ENCODE data around the gene ZBED6.
A peak's percentile ranks its signal among the peaks of the same experiment; 100 is the strongest.

The ZBED6 gene

DNA sequence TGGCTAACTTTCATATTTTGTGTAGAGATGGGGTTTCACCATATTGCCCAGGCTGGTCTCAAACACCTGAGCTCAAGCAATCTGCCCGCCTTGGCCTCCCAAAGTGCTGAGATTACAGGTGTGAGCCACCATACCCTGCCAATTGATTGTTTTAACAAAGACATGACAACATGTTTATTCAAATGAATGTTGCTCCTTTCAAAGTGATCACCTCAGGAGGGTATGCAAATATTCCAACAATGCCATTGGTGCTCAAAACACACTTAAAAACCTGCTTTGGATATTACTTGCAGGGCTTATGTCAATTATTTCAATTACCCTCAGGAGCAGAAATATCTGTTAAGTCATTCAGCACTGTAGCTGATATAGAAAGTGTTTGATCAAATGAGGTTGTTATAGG lies 22.6 kb upstream of the ZBED6 start:
- H3K9me2 ChIP-seq (replicated peaks; ENCODE audit: insufficient read depth, low read length) = no peaks in the 10 kb centered on the region
- peaks cover 36% of the 10 kb centered on the region for H3K36me3 ChIP-seq (replicated peaks; ENCODE audit: insufficient read depth, low read length)
- peaks cover 35% of the 10 kb centered on the region for H3K79me2 ChIP-seq (ENCODE audit: low read length)
- no peak overlapping the region for H3K9ac ChIP-seq (ENCODE audit: low read length)
- no peaks in the 10 kb centered on the region for H3K9me3 ChIP-seq (replicated peaks; ENCODE audit: insufficient read depth, low read length)
- no peak overlapping the region for H3K27ac ChIP-seq (ENCODE audit: low read length)
- H3K4me1 ChIP-seq (ENCODE audit: low read length) = peaks cover 7% of the 10 kb centered on the region; the same call in 1 of the 2 replicates
- TF ChIP-seq, protein P1, sequence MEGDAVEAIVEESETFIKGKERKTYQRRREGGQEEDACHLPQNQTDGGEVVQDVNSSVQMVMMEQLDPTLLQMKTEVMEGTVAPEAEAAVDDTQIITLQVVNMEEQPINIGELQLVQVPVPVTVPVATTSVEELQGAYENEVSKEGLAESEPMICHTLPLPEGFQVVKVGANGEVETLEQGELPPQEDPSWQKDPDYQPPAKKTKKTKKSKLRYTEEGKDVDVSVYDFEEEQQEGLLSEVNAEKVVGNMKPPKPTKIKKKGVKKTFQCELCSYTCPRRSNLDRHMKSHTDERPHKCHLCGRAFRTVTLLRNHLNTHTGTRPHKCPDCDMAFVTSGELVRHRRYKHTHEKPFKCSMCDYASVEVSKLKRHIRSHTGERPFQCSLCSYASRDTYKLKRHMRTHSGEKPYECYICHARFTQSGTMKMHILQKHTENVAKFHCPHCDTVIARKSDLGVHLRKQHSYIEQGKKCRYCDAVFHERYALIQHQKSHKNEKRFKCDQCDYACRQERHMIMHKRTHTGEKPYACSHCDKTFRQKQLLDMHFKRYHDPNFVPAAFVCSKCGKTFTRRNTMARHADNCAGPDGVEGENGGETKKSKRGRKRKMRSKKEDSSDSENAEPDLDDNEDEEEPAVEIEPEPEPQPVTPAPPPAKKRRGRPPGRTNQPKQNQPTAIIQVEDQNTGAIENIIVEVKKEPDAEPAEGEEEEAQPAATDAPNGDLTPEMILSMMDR (IDR thresholded peaks at IDR 0.05; ENCODE audit: low read length) = no peak
- TF ChIP-seq EZH2phosphoT487 (IDR thresholded peaks at IDR 0.05; ENCODE audit: low read length) = no peak
- TF ChIP-seq EZH2 (optimal IDR thresholded peaks at IDR 0.05; ENCODE audit: low read depth, low read length) = no peak
- H3K4me2 ChIP-seq (ENCODE audit: low read depth, low read length) = no peak overlapping the region
- no peak overlapping the region for H3K4me3 ChIP-seq (ENCODE audit: low read length)
- DNase-seq = no peak
- no peaks in the 10 kb centered on the region for H4K20me1 ChIP-seq (ENCODE audit: insufficient read depth, low read length)
- H3F3A ChIP-seq (ENCODE audit: insufficient read depth, low read length) = peaks cover 11% of the 10 kb centered on the region; the same call in 1 of the 2 replicates
- no peak overlapping the region for H2AFZ ChIP-seq (ENCODE audit: low read length)
- H3K27me3 ChIP-seq (replicated peaks; ENCODE audit: insufficient read depth, low read length) = no peaks in the 10 kb centered on the region

DNA sequence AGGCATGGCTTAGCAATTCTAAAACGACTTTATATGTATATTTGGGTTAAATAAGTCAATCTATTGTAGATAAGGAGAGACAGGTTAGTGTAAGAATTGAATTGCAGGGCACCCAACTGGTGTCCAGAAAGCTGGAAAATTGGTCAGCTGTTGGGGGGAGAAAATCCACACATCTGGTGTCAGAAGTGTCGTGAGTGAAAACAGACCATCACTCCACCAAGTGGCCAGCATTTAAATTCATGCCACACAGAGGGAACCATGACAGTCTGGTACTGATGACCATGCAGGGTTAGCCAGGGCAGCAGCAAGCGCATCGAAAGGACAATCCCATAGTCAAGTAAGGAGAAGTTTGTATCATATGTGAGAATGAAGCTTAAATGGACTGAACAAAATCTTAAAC lies 18.8 kb upstream of the ZBED6 start:
- no peaks in the 10 kb centered on the region for H4K20me1 ChIP-seq (ENCODE audit: insufficient read depth, low read length)
- no peak for TF ChIP-seq EZH2 (optimal IDR thresholded peaks at IDR 0.05; ENCODE audit: low read depth, low read length)
- no peak for TF ChIP-seq EZH2phosphoT487 (IDR thresholded peaks at IDR 0.05; ENCODE audit: low read length)
- TF ChIP-seq, protein P1 (IDR thresholded peaks at IDR 0.05; ENCODE audit: low read length) = peak; percentile 31; the same call in 1 of the 2 replicates
- no peak overlapping the region for H3K27ac ChIP-seq (ENCODE audit: low read length)
- peaks cover 14% of the 10 kb centered on the region; the same call in 1 of the 2 replicates for H3F3A ChIP-seq (ENCODE audit: insufficient read depth, low read length)
- no peaks in the 10 kb centered on the region for H3K9me2 ChIP-seq (replicated peaks; ENCODE audit: insufficient read depth, low read length)
- H3K36me3 ChIP-seq (replicated peaks; ENCODE audit: insufficient read depth, low read length) = peaks cover 29% of the 10 kb centered on the region
- DNase-seq = peak; percentile 28
- H3K9ac ChIP-seq (ENCODE audit: low read length) = no peak overlapping the region
- H3K4me3 ChIP-seq (ENCODE audit: low read length) = no peak overlapping the region
- peaks cover 3% of the 10 kb centered on the region for H3K79me2 ChIP-seq (ENCODE audit: low read length)
- H3K27me3 ChIP-seq (replicated peaks; ENCODE audit: insufficient read depth, low read length) = no peaks in the 10 kb centered on the region
- H2AFZ ChIP-seq (ENCODE audit: low read length) = no peak overlapping the region
- no peaks in the 10 kb centered on the region for H3K4me1 ChIP-seq (ENCODE audit: low read length)
- no peaks in the 10 kb centered on the region for H3K9me3 ChIP-seq (replicated peaks; ENCODE audit: insufficient read depth, low read length)
- no peak overlapping the region for H3K4me2 ChIP-seq (ENCODE audit: low read depth, low read length)

DNA sequence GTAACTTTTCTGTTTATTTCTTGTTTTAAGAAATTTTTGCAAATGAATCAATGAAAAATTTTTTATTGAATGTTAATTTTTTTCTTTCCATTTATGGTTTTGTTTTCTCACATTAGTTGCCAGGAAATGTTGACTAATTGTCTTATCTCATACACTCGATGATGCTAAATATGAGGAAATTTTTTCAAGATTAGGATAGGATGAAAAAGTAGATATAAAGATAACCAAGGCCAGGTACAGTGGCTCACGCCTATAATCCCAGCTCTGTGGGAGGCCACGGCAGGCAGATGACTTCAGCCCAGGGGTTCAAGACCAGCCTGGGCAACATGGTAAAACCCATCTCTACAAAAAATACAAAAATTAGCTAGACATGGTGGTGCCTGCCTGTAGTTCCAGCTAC lies 17.8 kb upstream of the ZBED6 start:
- DNase-seq = no peak
- Histone ChIP-seq H3K9ac (ENCODE audit: low read length) (no peak overlapping the region), H2AFZ (ENCODE audit: low read length) (no peak overlapping the region), H3K4me2 (ENCODE audit: low read depth, low read length) (no peak overlapping the region), H3K9me2 (replicated peaks; ENCODE audit: insufficient read depth, low read length) (no peaks in the 10 kb centered on the region), H3K9me3 (replicated peaks; ENCODE audit: insufficient read depth, low read length) (no peaks in the 10 kb centered on the region), H4K20me1 (ENCODE audit: insufficient read depth, low read length) (no peaks in the 10 kb centered on the region), H3F3A (ENCODE audit: insufficient read depth, low read length) (peaks cover 14% of the 10 kb centered on the region; the same call in 1 of the 2 replicates), H3K27ac (ENCODE audit: low read length) (no peak overlapping the region), H3K36me3 (replicated peaks; ENCODE audit: insufficient read depth, low read length) (peaks cover 23% of the 10 kb centered on the region), H3K79me2 (ENCODE audit: low read length) (no peaks in the 10 kb centered on the region; the same call in 1 of the 2 replicates), H3K4me3 (ENCODE audit: low read length) (no peak overlapping the region), H3K27me3 (replicated peaks; ENCODE audit: insufficient read depth, low read length) (no peaks in the 10 kb centered on the region), H3K4me1 (ENCODE audit: low read length) (no peaks in the 10 kb centered on the region)
- TF ChIP-seq, protein P1 (IDR thresholded peaks at IDR 0.05; ENCODE audit: low read length) = no peak
- TF ChIP-seq EZH2phosphoT487 (IDR thresholded peaks at IDR 0.05; ENCODE audit: low read length) (no peak), EZH2 (optimal IDR thresholded peaks at IDR 0.05; ENCODE audit: low read depth, low read length) (no peak)

All from MM.1S (cell line).